HepG2 (cell line): Measurements from ENCODE around the gene TNFSF15. TPM values are rescaled to one million over a fixed set of nuclear protein-coding genes. Genes with fewer than 3 reads are reported as not detected.
"Not testable (repeated sequence)": the region's sequence is repeated elsewhere in the genome, so short reads cannot be mapped to it uniquely, and the experiment has no call there.

Source experiments
- ATAC-seq: fragments of 200-7000 bp; cut with Tn5 transposase; 3 replicates; pipeline ENCODE4 v1.9.1; 2020; ENCODE audit warnings: mild to moderate bottlenecking, moderate library complexity
- BruUV-seq: library from RNA; stranded (reverse); fragments of 400-500 nt; replicated peaks from 2 replicates; lab custom pipeline; 2021; lab: Mats Ljungman, UMichigan
- CTCF ChIA-PET: fragments of 300-600 bp; formaldehyde crosslinking; extraction: SDS; loops from one replicate; lab custom pipeline; 2021; ENCODE audit warnings: low total read pairs, inconsistent platforms, low intra/inter-chr PET ratio; lab: Yijun Ruan, JAX
- POLR2A ChIA-PET: fragments of 350-600 bp; sonication (Branson Sonifier 250); formaldehyde crosslinking; loops from one replicate; lab custom pipeline; 2020; ENCODE audit warnings: antibody characterized with exemption, inconsistent platforms; lab: Yijun Ruan, JAX
- DNase-seq: peaks from one replicate; pipeline ENCODE4 v3.0.0-alpha.2; 2015; ENCODE audit warnings: low spot score
- FAIRE-seq: peaks from 3 replicates; lab custom pipeline; 2011; peaks lifted over from hg19 to GRCh38; lab: Jason Lieb, UNC
- H2AFZ ChIP-seq: one replicate; pipeline ENCODE4 v1.6.1; 2011; ENCODE audit warnings: low read length, inconsistent platforms
- H3K27ac ChIP-seq: fragments of 300-600 bp; 3 replicates; pipeline ENCODE4 v1.8.0; 2011; ENCODE audit warnings: mixed run types, mild to moderate bottlenecking, mixed read lengths, low read length, inconsistent platforms; ENCODE audit not compliant: insufficient read depth; ENCODE audit errors: extremely low read length
- H3K27me3 ChIP-seq, 2 experiments: fragments of 200-600 bp in 1 of 2; 2 replicates in 1 of 2; 3 replicates in 1 of 2; pipeline versions ENCODE4 v1.6.0 to v1.8.0; 2011; ENCODE audit warnings: low read length in 2 of 2, mild to moderate bottlenecking in 2 of 2, moderate library complexity in 2 of 2, inconsistent platforms in 1 of 2; ENCODE audit not compliant: insufficient read depth in 2 of 2, control insufficient read depth in 1 of 2
- H3K36me3 ChIP-seq, 2 experiments: fragments of 200-600 bp in 1 of 2; replicated peaks in 1 of 2; 2 replicates in 1 of 2; 3 replicates in 1 of 2; pipeline versions ENCODE4 v1.5.1 to v1.8.0; 2011; ENCODE audit warnings: low read length in 2 of 2, inconsistent platforms in 1 of 2; ENCODE audit not compliant: insufficient read depth in 2 of 2, control insufficient read depth in 1 of 2
- H3K4me1 ChIP-seq: 2 replicates; pipeline ENCODE4 v1.5.1; 2012; ENCODE audit warnings: low read length, inconsistent platforms; ENCODE audit not compliant: insufficient read depth
- H3K4me2 ChIP-seq: 2 replicates; pipeline ENCODE4 v1.6.0; 2011; ENCODE audit warnings: low read depth, low read length, inconsistent platforms
- H3K4me3 ChIP-seq, 3 experiments: fragments of 200-600 bp in 1 of 3; sonication (generic), shearing (Covaris generic) in 1 of 3; replicated peaks in 1 of 3; 2 replicates each; pipeline ENCODE4 v1.5.1; 2011 to 2016; ENCODE audit warnings: low read length in 3 of 3, inconsistent platforms in 2 of 3, low read depth in 2 of 3, mild to moderate bottlenecking in 2 of 3, control low read depth in 1 of 3, mixed read lengths in 1 of 3; ENCODE audit not compliant: insufficient read depth in 1 of 3
- H3K79me2 ChIP-seq: one replicate; pipeline ENCODE4 v1.6.1; 2011; ENCODE audit warnings: low read length, inconsistent platforms; ENCODE audit not compliant: insufficient read depth
- H3K9ac ChIP-seq: 2 replicates; pipeline ENCODE4 v1.6.0; 2011; ENCODE audit warnings: mild to moderate bottlenecking, low read depth, low read length, inconsistent platforms; ENCODE audit not compliant: insufficient read depth
- H3K9me3 ChIP-seq: 2 replicates; pipeline ENCODE4 v1.5.1; 2012; ENCODE audit warnings: mild to moderate bottlenecking, low read length
- H4K20me1 ChIP-seq: 2 replicates; pipeline ENCODE4 v1.6.0; 2011; ENCODE audit warnings: inconsistent platforms, mild to moderate bottlenecking, low read length, moderate library complexity; ENCODE audit not compliant: insufficient read depth
- ARNT ChIP-seq: fragments of 450-650 bp; IDR thresholded peaks from 2 replicates; pipeline ENCODE4 v1.6.1; 2017
- RBAK ChIP-seq: sonication (generic); formaldehyde crosslinking; IDR thresholded peaks from 2 replicates; pipeline ENCODE4 v1.5.1; 2020; ENCODE audit warnings: mild to moderate bottlenecking, missing genetic modification reagents
- TEF ChIP-seq: sonication (generic); formaldehyde crosslinking; IDR thresholded peaks from 2 replicates; pipeline ENCODE4 v1.5.0; 2020; ENCODE audit warnings: missing genetic modification reagents
- ZSCAN5A ChIP-seq: sonication (generic); formaldehyde crosslinking; IDR thresholded peaks from 2 replicates; pipeline ENCODE4 v1.8.0; 2022; ENCODE audit warnings: mild to moderate bottlenecking, missing genetic modification reagents, borderline replicate concordance
- WGBS: methylation state at CpG from one replicate; pipeline ENCODE4 v1.1.6; 2017; ENCODE audit warnings: low lambda C conversion rate; 5-methylcytosine and 5-hydroxymethylcytosine counted together
- in situ Hi-C: cut with HindIII; loops from 2 replicates; pipeline ENCODE4 v1.10.0; 2017; ENCODE audit warnings: low pct_unique_long_range_greater_than_20kb; ENCODE audit not compliant: extremely low pct_ligation_motif_present
- intact Hi-C: fragments of 100-400 bp; cut with micrococcal nuclease; formaldehyde crosslinking; loops from one replicate; pipeline ENCODE4 v1.10.0; 2022; ENCODE audit not compliant: unreplicated experiment
- polyA plus RNA-seq, 8 experiments: library from polyadenylated mRNA; depleted of rRNA in 3 of 8; stranded (reverse) in 7 of 8; unstranded in 1 of 8; fragments of >200 nt; fragmentation: Illumina TruSeq in 4 of 8; extraction: Trizol in 4 of 8; gene quantifications; 2 replicates each; pipeline versions ENCODE4 v1.2.1 to v1.2.3, GENCODE V29; 2011 to 2016; ENCODE audit warnings: low read depth in 4 of 8, missing spikeins in 1 of 8, mixed read lengths in 1 of 8; ENCODE audit not compliant: insufficient read depth in 1 of 8
- total RNA-seq, 5 experiments: library from RNA; depleted of rRNA; stranded (reverse); fragments of >200 nt; fragmentation: Illumina TruSeq; extraction: Trizol; gene quantifications; 2 replicates each; pipeline ENCODE4 v1.2.3, GENCODE V29; 2016; ENCODE audit warnings: low read depth in 1 of 5

The TNFSF15 gene
- total and polyA plus RNA-seq, 2 of the 13 experiments (the other 11 are each of a cell fraction or from before 2014, with no cell fraction given) = 0.02 to 0.03 TPM

GRCh38 chr9:114735704-114736103, 70.1 kb downstream of the TNFSF15 start (continued):
- TF ChIP-seq ZSCAN5A (CRISPR knock-in tag) = no peak
- no peak for TF ChIP-seq ARNT
- no peak for TF ChIP-seq TEF (CRISPR knock-in tag)
- no peak for TF ChIP-seq RBAK (CRISPR knock-in tag)

DNA sequence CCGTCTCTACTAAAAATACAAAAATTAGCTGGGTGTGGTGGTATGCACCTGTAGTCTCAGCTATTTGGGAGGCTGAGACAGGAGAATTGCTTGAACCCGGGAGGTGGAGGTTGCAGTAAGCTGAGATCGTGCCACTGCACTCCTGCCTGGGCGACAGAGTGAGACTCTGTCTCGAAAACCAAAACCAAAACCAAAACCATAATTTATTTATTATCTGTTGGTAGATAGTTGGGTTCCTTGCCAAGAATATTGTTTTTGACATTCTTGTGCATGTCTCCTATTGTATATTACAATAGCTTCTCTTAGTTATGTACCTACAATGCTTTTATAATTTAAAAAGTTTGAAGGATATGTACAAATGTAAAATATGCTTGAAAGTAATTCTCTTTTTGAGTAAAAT, 70.7 kb downstream of the TNFSF15 start:
- FAIRE-seq, intact Hi-C loops: not testable (repeated sequence)
- in situ Hi-C loops = loop anchor here (5.0 to 10.0 kb wide), 2 partner anchors 172 to 280 kb away; no protein-coding TSS in a partner anchor

More for the DNA sequence above, 70.7 kb downstream of the TNFSF15 start:
- ATAC-seq, H3K36me3 ChIP-seq, H3K4me2 ChIP-seq, H3K9me3 ChIP-seq, H3K79me2 ChIP-seq, CTCF ChIA-PET, BruUV-seq, DNase-seq, H3K27me3 ChIP-seq, H2AFZ ChIP-seq, H3K27ac ChIP-seq, H3K4me3 ChIP-seq, H4K20me1 ChIP-seq, POLR2A ChIA-PET, H3K9ac ChIP-seq: not testable (repeated sequence)
- peaks cover 16% of the 10 kb centered on the region for H3K4me1 ChIP-seq
- WGBS = 73% methylated on average over 5 of the region's 5 CpGs

Other genes with a start within 250 kb of the TNFSF15 start
- gene ATP6V1G1, start 218.3 kb downstream of the TNFSF15 start, total RNA-seq (2016; rRNA removed; fragmentation: Illumina TruSeq; extraction: Trizol) = 158 and 215 TPM in 2 replicates
- 85.3 and 108 TPM in 2 replicates for gene ATP6V1G1, start 218.3 kb downstream of the TNFSF15 start, polyA plus RNA-seq (2011; rRNA removed)
- 2.9 and 3.7 TPM in 2 replicates for gene TMEM268, start 194.7 kb downstream of the TNFSF15 start, total RNA-seq (2016; rRNA removed; fragmentation: Illumina TruSeq; extraction: Trizol)
- gene TMEM268, start 194.7 kb downstream of the TNFSF15 start, polyA plus RNA-seq (2011; rRNA removed) = 7.8 and 9.0 TPM in 2 replicates
- gene TEX53, start 148.2 kb downstream of the TNFSF15 start, total RNA-seq (2016; rRNA removed; fragmentation: Illumina TruSeq; extraction: Trizol) = not detected in 2 replicates
- not detected in 2 replicates for gene TEX53, start 148.2 kb downstream of the TNFSF15 start, polyA plus RNA-seq (2011; rRNA removed)
- not detected in 2 replicates for gene TEX48, start 123.8 kb downstream of the TNFSF15 start, total RNA-seq (2016; rRNA removed; fragmentation: Illumina TruSeq; extraction: Trizol)
- gene TEX48, start 123.8 kb downstream of the TNFSF15 start, polyA plus RNA-seq (2011; rRNA removed) = not detected in 2 replicates
- gene TNFSF8, start 124.6 kb upstream of the TNFSF15 start, total RNA-seq (2016; rRNA removed; fragmentation: Illumina TruSeq; extraction: Trizol) = not detected in 2 replicates
- gene TNFSF8, start 124.6 kb upstream of the TNFSF15 start, polyA plus RNA-seq (2011; rRNA removed) = not detected in 2 replicates